Osteoblast (primary cell): ENCODE measurements around the gene DGKD. TPM values are rescaled to one million over a fixed set of nuclear protein-coding genes. Genes with fewer than 3 reads are reported as not detected.

Experiments
- DNase-seq: peaks from one replicate; pipeline ENCODE4 v3.0.0; 2011; ENCODE audit warnings: low spot score, mixed read lengths; ENCODE audit not compliant: insufficient read length; ENCODE audit errors: missing footprints
- H2AFZ ChIP-seq: 2 replicates; pipeline ENCODE4 v1.6.0; 2011; ENCODE audit warnings: mild to moderate bottlenecking, low read length
- H3K27ac ChIP-seq: 2 replicates; pipeline ENCODE4 v1.5.1; 2011; ENCODE audit warnings: mild to moderate bottlenecking, low read depth, low read length, moderate library complexity
- H3K27me3 ChIP-seq: 2 replicates; pipeline ENCODE4 v1.6.0; 2012; ENCODE audit warnings: mild to moderate bottlenecking, control low read depth, inconsistent platforms, low read length, moderate library complexity; ENCODE audit not compliant: insufficient read depth
- H3K36me3 ChIP-seq: 2 replicates; pipeline ENCODE4 v1.5.1; 2011; ENCODE audit warnings: mild to moderate bottlenecking, low read length, control low read depth, moderate library complexity; ENCODE audit not compliant: insufficient read depth
- H3K4me1 ChIP-seq: 2 replicates; pipeline ENCODE4 v1.5.1; 2011; ENCODE audit warnings: mild to moderate bottlenecking, low read length, control low read depth, moderate library complexity; ENCODE audit not compliant: insufficient read depth
- H3K4me2 ChIP-seq: 2 replicates; pipeline ENCODE4 v1.6.0; 2011; ENCODE audit warnings: mild to moderate bottlenecking, low read length; ENCODE audit not compliant: insufficient read depth
- H3K4me3 ChIP-seq: fragments of 200-600 bp; sonication (generic); 3 replicates; pipeline ENCODE4 v1.5.1; 2012; ENCODE audit warnings: mild to moderate bottlenecking, low read length, inconsistent platforms; ENCODE audit not compliant: insufficient read depth
- H3K79me2 ChIP-seq: 2 replicates; pipeline ENCODE4 v1.6.0; 2012; ENCODE audit warnings: mild to moderate bottlenecking, low read length, control low read depth, inconsistent platforms; ENCODE audit not compliant: insufficient read depth
- H3K9me3 ChIP-seq: 2 replicates; pipeline ENCODE4 v1.5.1; 2011; ENCODE audit warnings: low read depth, low read length, control low read depth
- H4K20me1 ChIP-seq: 2 replicates; pipeline ENCODE4 v1.6.0; 2012; ENCODE audit warnings: mild to moderate bottlenecking, low read length, control low read depth; ENCODE audit not compliant: insufficient read depth
- small RNA-seq: library from RNA; depleted of rRNA; stranded (forward); fragments of <200 nt; gene quantifications from one replicate; pipeline ENCODE3, GENCODE V24; 2012
- total RNA-seq: library from RNA; depleted of rRNA; stranded (reverse); fragments of >200 nt; gene quantifications from 2 replicates; pipeline ENCODE4 v1.2.3, GENCODE V29; 2012
- TF ChIP-seq, protein P1 (sequence below): IDR thresholded peaks from 2 replicates; pipeline ENCODE4 v1.5.1; 2011; ENCODE audit warnings: mild to moderate bottlenecking, low read depth, low read length, moderate library complexity; ENCODE audit errors: extremely low read depth

Gene DGKD
- total RNA-seq, 1 donor = 6.5 TPM

DNA sequence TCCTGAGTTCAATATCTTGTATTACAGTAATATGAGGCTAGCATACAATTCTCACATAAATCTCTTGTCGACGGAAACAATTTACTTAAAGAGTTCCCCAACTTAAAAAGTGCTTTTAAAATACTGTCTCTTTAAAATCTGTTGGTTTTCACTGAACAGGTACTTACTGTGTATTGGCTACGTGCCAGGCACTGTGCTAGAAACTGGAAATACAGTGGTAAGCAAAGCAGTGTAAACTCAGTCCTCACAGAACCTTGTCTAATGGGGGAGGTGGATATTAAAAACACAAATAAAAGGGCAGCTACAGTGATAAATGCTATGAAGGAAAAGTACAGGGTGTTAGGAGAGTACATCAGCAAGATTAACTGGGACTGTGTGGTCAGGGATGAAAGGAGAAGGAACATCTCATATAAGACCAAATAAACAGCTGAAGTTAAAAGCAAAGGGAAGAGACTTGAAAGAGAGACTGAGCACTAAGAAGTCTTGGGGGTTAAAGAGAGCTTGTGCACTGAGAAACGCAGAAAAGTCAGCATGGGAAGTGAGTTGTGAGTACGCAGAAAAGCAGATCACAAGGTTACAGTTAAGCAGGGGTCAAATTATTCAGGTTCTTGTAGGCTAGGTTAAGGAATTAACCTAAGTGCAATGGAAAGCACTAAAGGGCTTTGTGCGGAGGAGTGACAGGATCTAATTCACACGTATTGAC is 159.8 kb downstream of the DGKD start:
- H3K4me3 ChIP-seq = no peak overlapping the region
- H3K79me2 ChIP-seq = no peaks in the 10 kb centered on the region
- TF ChIP-seq, protein P1, sequence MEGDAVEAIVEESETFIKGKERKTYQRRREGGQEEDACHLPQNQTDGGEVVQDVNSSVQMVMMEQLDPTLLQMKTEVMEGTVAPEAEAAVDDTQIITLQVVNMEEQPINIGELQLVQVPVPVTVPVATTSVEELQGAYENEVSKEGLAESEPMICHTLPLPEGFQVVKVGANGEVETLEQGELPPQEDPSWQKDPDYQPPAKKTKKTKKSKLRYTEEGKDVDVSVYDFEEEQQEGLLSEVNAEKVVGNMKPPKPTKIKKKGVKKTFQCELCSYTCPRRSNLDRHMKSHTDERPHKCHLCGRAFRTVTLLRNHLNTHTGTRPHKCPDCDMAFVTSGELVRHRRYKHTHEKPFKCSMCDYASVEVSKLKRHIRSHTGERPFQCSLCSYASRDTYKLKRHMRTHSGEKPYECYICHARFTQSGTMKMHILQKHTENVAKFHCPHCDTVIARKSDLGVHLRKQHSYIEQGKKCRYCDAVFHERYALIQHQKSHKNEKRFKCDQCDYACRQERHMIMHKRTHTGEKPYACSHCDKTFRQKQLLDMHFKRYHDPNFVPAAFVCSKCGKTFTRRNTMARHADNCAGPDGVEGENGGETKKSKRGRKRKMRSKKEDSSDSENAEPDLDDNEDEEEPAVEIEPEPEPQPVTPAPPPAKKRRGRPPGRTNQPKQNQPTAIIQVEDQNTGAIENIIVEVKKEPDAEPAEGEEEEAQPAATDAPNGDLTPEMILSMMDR = no peak
- no peaks in the 10 kb centered on the region for H3K27me3 ChIP-seq
- H3K4me1 ChIP-seq = no peaks in the 10 kb centered on the region
- no peaks in the 10 kb centered on the region for H3K9me3 ChIP-seq
- H3K36me3 ChIP-seq = peaks cover 3% of the 10 kb centered on the region
- H2AFZ ChIP-seq = no peak overlapping the region
- no peak overlapping the region for H3K27ac ChIP-seq
- no peak for DNase-seq
- H3K4me2 ChIP-seq = no peak overlapping the region
- H4K20me1 ChIP-seq = no peaks in the 10 kb centered on the region

DNA sequence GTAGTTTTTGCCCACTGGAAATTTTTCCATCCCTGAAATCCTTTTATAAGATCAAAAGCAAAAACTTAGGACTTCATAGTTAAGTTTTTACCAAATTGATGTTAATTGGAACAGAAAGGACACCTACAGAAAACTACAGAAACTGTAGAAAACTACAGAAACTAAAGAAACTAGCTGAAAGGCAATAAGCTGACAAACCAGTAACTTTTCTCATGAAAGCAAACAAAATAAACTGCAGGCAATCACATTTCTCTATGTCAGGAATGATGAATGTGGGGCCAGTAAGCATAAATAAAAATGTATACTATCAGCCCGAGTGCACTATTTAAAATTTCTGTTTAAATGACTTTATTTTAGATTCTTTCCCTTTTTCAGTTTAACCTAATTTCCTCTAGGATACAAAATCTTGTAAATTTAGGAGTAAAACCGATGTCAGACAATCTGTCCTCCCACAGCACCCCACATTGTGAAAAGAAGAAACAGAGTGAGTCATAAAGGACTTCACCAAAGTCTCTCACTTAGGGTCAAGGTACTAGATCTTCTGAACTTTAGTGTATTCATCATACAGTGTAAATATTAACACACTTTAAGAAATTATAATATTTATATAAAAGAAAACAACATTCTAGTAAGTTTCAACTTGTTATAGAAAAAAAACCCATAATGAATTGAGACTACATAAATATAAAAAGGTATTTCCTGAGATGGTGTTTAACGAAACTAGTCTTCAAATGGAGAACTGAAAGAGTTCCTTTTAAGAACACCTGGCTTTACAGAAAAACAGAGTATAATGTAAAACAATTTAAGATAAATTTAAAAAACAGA is 165.7 kb downstream of the DGKD start:
- no peak overlapping the region for H2AFZ ChIP-seq
- H3K4me3 ChIP-seq = no peak overlapping the region
- no peaks in the 10 kb centered on the region for H3K27me3 ChIP-seq
- H3K36me3 ChIP-seq = peaks cover 29% of the 10 kb centered on the region
- no peak overlapping the region for H3K27ac ChIP-seq
- H4K20me1 ChIP-seq = no peaks in the 10 kb centered on the region
- no peaks in the 10 kb centered on the region for H3K4me1 ChIP-seq
- no peaks in the 10 kb centered on the region for H3K9me3 ChIP-seq
- no peaks in the 10 kb centered on the region for H3K79me2 ChIP-seq
- TF ChIP-seq, protein P1 = no peak
- H3K4me2 ChIP-seq = no peak overlapping the region
- DNase-seq = no peak

Small RNA genes within 50 kb of the gene (small RNA-seq; reads per million reads assigned to genes)
- gene RF00019 = not detected

Other genes starting within 250 kb of the DGKD start
- 24.2 and 29.3 TPM in 2 replicates for gene ATG16L1, start 102.8 kb upstream of the DGKD start, total RNA-seq
- not detected in 2 replicates for gene SAG, start 46.7 kb upstream of the DGKD start, total RNA-seq
- gene USP40, start 212.3 kb downstream of the DGKD start, total RNA-seq = 34.0 and 38.3 TPM in 2 replicates